Measurements from ENCODE around the gene KCNJ4.
"Not testable (repeated sequence)": the region's sequence is repeated elsewhere in the genome, so short reads cannot be mapped to it uniquely, and the experiment has no call there.

KCNJ4 gene

GRCh38 chr22:38406617-38407016 is 48.4 kb downstream of the KCNJ4 start:
- DNase-seq, result no peak

DNA sequence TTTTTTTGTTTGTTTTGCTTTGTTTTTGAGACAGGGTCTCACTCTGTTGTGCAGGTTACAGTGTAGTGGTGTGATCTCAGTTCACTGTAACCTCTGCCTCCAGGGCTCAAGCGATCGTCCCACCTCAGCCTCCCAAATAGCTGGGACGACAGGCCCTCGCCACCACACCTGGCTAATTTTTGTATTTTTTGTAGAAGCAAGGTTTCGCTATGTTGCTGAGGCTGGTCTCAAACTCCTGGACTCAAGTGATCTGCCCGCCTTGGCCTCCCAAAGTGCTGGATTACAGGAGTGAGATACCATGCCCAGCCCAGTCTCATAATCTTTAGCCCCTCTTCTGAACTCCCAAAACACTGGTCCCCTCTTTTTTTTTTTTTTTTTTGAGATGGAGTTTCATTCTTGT is 50.6 kb downstream of the KCNJ4 start:
- DNase-seq, result no peak

DNA sequence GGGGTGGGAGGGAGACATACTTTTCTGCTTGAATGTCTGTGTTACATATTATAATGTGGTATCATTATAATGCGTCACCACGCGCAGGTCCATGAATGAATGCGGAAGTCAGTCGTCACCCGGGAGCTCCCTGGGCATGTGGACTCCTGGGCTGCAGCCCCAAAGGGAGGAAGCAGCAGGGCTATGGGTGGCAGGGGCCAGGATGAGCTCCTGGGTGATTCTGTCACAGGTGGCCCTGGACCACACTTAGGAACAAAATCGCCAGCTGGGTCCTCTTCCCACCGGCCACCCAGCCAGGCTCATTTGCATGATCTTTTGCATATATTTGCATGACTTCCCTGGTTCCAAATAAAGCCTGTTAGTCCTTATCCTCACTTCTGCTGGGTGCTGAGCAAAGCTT is 51.2 kb downstream of the KCNJ4 start:
- DNase-seq, result peak; percentile 37

DNA sequence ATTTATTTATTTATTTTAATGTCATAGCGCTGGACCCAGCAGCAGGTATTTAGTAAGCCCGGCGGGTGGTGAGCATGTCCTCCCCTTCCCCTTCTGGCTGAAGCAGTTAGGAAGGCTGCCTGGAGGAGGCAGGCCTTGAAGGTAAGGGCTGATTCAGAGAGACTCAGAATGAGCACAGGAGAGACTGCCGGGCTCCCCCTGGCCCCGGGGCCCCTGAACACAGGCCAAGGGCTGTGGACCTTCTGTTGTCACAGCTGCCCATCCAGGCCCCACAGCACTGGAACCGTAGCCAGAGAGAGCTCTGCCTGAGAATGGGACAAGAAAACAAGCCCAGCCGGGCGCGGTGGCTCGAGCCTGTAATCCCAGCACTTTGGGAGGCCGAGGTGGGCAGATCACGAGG is 52.8 kb downstream of the KCNJ4 start:
- no peak for DNase-seq

GRCh38 chr22:38401336-38402084 is 53.5 kb downstream of the KCNJ4 start:
- no peak for DNase-seq

DNA sequence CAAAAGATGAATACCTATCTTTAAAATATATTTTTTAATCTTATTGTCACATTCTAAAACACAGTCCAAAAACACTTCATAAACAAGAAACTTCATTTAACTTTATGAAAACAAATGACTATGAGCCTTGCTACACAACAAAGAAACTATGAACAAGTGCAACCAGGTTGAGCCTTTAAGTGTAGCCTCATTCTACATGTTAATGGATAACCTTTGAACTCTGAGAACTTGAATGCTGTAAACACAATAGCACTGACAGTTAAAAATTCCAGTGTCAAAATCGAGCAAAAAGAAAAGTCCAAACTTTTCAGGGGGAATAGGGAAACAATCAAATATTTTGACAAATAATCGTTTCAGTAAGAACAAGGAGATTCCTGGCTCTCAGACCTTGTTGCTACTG is 54.7 kb downstream of the KCNJ4 start:
- not testable (repeated sequence) for DNase-seq

- peak; percentile 94 for DNase-seq
Observed at GRCh38 chr22:38398609-38399461, 56.2 kb downstream of the KCNJ4 start.

GRCh38 chr22:38398181-38398608 is 56.8 kb downstream of the KCNJ4 start:
- peak; percentile 73 for DNase-seq

DNA sequence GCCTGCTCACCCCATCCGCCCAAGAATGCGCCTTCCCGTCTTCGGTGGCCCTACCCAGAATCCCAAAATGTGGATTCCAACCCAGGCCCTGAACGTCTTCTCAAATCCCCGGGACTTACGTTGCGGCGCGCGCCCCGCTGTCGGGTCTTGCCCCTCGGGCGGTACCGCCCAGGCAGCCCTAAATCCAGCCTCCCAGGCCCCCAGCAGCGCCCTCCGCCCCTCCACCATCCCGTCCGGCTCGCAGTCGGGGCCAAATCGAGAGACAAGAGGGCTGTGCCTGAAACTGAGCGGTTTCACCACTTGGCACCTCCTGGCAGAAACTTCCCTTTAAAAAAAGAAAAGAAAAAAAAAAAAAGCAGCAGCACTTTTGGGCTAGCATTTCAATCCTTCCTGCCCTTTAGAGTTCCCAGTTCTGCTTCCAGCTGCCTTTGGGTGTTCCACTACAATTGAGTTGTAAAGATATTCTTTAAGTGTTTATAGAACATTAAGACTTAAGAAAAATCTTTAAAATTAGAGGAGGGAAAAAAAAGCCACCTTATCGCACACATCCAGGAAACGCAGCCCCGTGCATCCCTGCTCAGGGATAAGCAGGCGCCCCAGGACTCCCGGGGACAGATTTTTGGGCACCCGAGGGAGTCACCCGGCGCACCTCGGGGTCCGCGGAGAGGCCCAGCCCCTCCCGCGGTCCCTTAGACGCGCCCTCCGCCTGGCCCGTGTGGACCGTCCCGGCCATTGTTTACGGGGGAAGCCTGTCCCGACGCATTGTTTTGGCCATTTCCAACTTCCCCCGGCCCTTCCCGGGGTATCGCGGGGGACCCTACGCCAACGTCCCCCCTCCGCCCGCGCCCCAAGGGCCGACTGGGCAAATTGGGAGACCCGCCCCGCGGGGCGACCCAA is 57.6 kb downstream of the KCNJ4 start:
- DNase-seq, result no peak

GRCh38 chr22:38396440-38397069 is 58.4 kb downstream of the KCNJ4 start:
- DNase-seq, result not testable (repeated sequence)

GRCh38 chr22:38395944-38396343 is 59.1 kb downstream of the KCNJ4 start:
- not testable (repeated sequence) for DNase-seq

- not testable (repeated sequence) for DNase-seq
Observed at GRCh38 chr22:38394929-38395624, 59.9 kb downstream of the KCNJ4 start.

- not testable (repeated sequence) for DNase-seq
Observed at GRCh38 chr22:38389428-38389818, 65.6 kb downstream of the KCNJ4 start.

- not testable (repeated sequence) for DNase-seq
Observed at GRCh38 chr22:38388506-38389427, 66.2 kb downstream of the KCNJ4 start.

DNA sequence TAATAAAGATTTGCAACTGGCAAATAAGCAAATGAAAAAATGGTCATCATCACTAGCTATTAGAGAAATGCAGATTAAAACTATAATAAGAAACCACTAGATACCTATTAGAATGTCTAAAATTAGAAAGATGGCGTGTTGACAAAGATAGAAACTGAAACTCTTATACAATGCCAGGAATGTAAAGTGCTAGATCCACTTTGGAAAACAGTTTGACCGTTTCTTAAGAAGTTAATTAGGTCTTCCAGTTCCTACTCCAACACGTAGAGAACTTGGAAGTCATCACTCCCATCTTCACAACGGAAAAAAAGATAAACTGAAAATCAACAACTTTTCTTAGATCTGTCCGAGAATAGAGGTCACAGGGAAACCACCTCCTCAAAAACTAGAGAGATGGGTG is 68.1 kb downstream of the KCNJ4 start:
- not testable (repeated sequence) for DNase-seq

- DNase-seq, result no peak
Observed at GRCh38 chr22:38383417-38383816, 71.6 kb downstream of the KCNJ4 start.

DNA sequence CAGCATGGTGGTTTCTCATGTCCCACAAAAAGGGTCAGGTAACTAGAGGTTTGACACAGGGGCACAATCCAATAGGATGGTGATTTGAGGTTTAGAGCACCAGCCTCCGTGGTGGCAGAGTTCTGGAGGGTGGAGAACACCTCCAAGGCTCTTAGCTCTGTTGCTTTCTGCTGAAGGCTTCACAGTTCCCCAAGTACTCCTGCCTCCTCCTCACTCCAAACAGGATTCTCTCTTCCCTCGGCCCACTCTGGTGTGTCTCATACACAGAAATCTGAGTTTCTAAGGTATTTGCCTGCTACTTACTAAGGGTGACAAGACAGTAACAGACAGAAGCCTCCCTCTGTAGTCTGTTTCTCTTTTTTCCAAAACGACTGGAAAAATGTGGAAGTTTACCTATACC is 73.6 kb downstream of the KCNJ4 start:
- not testable (repeated sequence) for DNase-seq
